ENCODE results near the gene ERLIN1.
"Not testable (repeated sequence)": the region's sequence is repeated elsewhere in the genome, so short reads cannot be mapped to it uniquely, and the experiment has no call there.

The ERLIN1 gene

DNA sequence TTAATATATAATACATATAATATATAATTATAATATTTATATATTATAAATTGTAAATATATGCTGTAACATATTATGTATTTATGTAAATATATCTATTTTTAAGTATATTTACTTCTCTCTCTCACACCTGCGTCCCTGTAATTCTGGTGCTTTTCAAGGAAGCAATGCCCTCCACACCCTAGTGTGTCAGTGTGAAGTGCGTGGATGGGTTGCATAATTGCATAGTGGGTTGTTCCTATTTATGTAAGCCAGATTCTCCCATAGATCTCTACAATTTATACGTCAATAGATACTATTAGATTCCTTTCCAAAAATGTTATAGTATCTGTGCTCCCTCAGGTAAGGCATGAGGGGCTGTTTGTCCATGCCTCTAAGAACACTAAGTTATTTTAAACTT, 54.3 kb downstream of the ERLIN1 start:
- ATAC-seq, result no peak

DNA sequence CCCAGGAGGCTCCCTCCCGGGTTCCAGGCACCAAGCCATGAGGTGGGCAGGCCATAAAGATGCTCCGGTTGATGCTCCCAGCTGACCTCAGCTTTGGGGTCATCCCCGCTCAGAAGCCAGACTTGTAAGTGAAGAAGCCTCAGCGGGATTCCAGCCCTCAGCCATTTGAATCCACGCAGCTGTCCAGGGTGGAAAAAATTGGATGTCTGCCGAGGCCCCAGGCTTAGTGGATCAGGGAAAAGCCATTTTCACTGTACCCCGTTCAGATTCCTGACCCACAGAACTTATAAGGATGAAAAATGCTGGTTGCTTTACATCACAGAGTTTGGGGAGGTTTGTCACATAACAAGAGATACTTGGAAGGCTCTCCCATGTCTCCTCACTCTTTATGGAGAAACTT, 55.0 kb downstream of the ERLIN1 start:
- ATAC-seq, result no peak

DNA sequence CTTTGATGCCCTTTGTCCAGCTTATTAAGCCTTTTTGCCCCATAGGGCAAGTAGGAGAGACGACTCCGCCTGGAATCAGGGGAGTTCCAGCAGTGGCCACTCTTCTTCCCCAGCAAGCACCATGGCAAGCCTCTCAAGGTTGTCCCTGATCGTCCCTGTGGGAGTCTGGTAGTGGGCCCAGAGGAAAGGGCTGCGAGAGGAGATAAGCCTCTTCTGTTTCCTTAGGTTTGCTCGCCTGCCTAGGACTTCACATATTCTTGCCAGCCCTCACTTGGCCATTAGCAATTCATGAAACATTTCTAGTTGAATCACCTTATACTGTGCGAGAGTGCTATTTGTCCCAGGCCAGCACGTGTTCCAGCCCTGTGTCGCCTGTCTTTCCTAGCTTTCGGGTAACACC, 56.4 kb downstream of the ERLIN1 start:
- ATAC-seq, result no peak

DNA sequence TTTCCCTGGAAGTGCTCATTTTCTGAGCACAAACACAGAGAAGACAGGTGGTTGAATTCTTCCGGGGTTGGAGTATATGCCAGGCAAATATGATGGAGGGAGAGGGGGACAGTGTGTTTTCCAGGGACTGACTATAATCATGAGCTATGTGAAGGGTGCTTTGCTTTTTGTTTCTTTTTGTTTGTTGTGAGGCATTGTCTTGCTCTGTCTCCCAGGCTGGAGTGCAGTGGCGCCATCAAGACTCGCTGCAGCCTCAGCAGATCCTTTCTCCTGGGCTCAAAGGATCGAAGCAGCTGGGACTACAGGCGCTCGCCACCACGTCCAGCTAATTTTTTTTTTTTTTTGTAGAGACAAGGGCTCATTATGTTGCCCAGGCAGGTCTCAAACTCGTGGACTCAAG, 56.9 kb downstream of the ERLIN1 start:
- no peak for ATAC-seq

DNA sequence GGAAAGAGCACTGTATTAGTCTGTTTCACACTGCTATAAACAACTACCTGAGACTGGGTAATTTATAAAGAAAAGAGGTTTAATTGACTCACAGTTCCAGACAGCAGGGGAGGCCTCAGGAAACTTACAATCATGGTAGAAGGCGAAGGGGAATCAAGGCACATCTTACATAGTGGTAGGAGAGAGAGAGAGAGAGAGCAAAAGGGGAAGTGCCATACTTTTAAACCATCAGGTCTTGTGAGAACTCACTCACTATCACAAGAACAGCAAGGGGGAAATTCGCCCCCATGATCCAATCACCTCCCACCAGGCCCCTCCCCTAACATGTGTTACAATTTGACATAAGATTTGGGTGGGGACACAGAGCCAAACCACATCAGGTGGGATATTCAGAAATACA, 60.5 kb downstream of the ERLIN1 start:
- ATAC-seq, result not testable (repeated sequence)

DNA sequence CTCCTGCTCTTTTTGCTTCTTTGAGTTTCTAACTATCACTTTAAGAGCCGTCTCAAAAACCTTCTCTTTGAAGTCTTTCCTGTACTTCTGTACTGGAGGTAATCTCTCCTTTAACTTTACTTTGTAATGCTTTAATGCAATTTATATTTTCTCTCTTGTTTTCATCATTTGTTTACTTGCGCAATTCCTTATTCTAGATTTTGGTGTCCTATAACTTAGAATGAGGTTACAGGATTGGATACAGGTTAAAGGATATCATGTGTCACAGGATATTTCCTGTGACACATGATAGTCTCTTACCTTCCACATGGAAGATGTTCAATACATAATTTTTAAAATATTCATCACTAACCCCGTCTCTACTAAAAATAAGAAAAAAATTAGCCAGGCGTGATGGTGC, 61.7 kb downstream of the ERLIN1 start:
- ATAC-seq, result no peak

DNA sequence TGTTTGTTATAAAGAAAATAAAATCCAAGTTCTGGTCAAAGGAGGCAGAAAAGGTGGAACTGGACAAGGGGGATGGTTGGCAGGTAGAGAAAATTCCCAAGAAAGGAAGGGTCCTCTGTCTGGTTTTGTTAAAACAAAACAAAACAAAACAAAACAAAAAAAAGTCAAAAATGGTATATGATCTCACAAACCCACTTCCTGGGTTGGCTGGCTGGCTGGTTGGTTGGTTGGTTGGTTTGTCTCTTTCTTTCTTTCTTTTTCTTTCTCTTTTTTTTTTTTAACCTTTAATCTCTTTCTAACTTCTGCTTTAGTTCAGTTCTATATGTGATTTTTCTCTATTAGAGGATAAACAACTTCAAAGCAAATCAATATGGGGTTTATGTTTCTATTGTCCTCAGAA, 63.0 kb downstream of the ERLIN1 start:
- ATAC-seq, result no peak

DNA sequence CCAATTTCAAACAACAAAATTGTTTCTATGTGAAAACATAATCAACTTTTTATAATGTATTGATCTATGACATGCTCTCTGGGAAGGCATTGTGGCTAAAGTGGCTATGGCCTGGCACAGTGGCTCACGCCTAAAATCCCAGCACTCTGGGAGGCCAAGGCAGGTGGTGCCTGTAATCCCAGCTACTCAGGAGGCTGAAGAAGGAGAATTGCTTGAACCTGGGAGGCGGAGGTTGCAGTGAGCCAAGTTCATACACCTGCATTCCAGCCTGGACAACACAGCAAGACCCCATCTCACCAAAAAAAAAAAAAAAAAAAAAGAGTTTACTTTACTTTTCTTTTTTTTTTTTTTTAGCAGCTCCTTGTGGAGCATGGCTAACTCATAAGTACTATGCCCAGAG, 65.3 kb downstream of the ERLIN1 start:
- no peak for ATAC-seq

DNA sequence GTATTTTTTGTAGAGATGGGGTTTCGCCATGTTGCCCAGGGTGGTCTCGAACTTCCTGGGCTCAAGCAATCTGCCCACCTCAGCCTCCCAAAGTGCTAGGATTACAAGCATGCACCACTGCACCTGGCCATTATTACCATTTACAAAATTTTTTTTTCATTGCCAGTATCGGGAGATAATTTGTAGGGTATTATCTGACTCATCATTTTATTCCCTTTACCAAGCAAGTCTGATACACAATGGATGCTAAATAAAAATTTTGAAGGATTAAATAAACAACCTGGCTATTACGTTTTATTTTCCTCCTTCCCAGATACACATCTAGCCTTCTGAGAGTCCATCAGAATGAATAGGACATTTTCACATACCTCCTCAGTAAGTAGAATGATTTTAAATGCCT, 66.1 kb downstream of the ERLIN1 start:
- ATAC-seq, result no peak

DNA sequence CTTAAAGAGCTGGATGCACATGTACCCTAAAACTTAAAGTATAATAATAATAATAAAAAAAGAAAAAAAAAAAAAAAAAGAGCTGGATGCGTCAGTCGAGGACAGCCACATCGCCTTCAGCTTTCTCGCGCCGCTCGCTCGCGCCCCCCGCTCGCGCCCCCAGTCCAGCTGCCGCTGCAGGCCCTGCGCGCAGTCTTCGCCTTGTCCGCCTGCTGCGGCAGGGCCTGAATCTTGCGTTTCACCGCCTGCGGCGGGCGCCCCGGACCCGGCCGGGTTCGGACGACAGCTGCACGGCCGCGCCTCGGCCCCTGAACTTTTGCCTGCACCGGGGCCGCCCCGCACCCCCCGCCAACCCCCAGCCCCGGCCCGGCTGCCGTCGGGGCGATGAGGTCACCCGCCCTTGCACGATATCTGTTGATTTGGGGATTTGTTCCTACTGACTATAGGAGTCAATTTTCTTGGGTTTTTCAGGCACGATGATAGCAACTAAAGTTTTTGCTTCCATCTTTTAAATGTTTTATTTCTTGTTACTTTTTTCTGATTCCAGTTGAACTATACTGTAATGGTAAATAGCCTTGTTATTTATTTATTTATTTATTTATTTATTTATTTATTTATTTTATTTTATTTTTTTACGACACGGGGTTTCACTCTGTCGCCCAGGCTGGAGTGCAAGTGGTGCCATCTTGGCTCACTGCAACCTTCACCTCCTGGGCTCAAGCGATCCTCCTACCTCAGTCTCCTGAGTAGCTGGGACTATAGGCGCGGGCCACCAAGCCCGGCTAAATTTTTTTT, 70.7 kb downstream of the ERLIN1 start:
- ATAC-seq, result no peak

DNA sequence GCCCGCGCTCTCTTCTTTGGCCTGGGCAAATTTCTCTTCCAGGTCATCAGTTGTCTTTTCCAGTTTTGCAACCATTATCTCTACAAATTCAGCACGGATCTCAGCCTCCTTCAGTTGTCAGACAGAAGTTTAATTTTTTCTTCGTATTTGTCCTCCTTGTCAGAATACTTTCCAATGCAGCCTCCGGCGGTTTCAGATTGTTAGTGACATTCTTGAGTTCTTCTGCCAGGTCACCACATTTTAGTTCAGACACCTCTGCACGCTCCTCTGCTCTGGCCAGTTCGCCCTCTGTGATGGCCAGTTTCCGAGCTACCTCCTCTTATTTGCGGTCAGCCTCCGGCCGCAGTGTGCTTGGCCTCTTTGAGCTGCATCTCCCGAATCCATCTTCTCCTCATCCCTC, 71.4 kb downstream of the ERLIN1 start:
- ATAC-seq, result no peak

DNA sequence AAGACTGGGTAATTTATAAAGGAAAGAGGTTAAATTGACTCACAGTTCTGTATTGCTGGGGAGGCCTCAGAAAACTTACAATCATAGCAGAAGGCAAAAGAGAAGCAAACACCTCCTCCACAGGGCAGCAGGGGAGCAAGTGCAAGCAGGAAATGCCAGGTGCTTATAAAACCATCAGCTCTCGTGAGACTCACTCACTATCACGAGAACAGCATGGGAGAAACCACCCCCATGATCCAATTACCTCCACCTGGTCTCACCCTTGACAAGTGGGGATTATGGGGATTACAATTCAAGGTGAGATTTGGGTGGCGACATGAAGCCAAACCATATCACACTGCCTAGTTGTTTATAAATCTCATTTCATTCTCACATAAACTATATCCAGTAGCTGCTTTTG, 76.2 kb downstream of the ERLIN1 start:
- no peak for ATAC-seq

DNA sequence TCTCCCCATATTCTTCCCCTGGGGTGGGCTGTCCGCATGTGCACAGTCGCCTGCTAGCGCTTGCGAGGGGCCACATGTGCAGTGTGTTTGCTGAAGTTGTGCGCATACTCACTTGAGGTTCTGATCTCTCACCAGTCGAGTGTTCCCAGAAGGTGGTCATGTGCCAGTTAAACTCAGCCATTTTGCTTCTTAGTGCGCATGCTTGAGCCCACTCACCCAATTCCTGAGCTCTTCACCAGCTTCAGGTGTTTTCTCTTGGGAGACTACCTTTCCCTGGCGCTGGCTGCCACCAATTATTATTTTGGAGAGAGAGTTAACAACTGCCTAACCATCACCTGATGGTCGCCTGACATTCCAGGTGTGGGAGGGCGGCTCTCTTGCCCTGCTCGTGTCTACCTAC, 79.0 kb downstream of the ERLIN1 start:
- ATAC-seq, result no peak

DNA sequence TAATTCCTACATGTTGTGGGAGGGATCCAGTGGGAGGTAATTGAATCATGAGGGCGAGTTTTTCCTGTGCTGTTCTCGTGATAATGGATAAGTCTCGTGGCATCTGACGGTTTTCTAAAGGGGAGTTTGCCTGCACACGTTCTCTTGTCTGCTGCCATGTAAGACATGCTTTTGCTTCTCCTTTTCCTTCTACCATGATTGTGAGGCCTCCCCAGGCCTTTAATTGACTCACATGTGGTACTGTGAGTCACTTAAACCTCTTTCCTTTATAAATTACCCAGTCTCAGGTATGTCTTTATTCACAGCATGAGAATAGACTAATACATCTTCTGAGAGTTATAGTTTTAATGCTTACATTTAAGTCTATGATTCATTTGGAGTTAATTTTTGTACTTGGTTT, 81.5 kb downstream of the ERLIN1 start:
- ATAC-seq, result no peak

DNA sequence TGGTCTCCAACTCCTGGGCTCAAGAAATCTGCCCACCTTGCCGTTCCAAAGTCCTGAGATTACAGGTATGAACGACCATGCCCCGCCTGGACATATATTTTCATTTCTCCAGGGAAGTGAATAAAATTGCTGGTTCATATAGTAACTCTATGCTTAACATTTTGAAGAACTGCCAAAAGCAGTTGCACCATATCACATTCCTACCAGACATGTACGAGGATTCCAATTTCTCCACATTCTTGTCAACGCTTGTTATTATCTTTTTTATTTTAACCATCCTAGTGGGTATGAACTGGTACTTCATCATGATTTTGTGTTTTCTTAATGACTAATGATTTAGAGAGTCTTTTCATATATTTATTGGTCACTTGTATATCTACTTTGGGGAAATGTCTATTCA, 82.2 kb downstream of the ERLIN1 start:
- no peak for ATAC-seq

DNA sequence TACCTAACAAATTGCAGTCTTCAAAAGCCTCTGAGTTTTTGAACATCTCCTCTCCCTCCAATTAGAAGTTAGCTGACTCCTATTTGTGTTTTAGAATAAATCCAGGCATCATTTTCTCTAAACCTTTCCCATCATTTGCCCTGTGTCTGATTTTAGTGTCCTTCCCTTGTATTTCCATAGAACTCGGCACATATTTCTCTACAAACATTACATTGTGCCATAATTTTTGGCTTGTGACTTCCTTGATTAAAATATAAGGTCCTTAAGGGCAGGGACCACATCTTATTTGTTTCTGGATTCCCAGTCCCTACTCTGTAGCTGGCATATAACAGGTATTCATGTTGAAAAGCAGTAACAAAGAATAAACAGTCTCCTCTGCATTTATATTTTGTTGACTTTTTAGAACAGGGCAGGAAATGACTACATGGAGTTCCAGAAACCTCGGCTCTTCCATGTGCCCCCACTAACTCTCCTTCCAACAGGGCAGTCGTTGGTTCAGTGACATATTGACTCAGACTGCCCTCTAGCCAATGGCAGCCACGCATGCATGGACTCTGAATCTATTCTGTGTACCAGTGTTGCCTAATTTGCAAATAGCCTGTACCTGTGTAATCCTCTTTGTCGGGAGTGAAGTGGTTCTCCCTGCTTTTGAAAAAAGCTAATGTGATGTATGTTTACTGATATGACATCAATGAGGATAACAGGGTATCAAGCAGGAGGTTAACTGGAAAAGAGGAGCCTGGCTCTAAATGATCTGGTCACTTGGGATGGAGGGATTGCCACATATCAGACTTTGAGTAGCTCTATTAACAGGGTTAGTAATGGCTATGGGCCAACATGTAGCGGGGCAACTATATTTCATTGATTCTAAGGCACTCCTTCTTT, 84.4 kb downstream of the ERLIN1 start:
- no peak for ATAC-seq

DNA sequence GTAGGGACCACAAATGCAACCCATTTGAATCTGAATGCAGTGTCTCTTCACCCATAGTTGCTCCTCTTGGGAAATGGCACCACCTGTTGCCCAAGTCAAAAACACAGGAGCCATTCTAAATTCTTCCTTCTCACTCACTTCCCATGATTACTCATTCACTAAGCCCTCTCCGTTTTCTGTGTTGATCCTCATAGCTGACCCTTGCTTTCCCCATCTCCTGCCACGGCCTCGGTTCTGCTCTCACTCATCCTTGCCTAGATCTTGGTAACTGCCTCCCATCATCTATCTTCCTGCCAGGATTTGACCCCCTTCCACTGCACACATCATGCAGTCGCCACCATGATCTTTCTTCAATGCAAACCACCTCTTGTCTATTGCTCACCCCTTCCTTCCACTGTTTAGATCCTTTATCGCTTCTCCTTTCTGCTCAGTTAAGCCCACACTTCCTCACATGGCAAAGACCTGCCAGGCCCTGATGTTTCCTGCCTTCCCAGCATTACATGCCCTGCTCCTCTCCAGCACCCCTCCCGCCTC, 85.1 kb downstream of the ERLIN1 start:
- ATAC-seq, result no peak

All from activated CD4-positive, CD25-positive, alpha-beta regulatory T cell treated with anti-CD3 and anti-CD28 coated beads, Interleukin-2, amount 50 U/mL, for 24 hours (primary cell).